ENCODE measurements around the gene ACOX2. TPM values are rescaled to one million over a fixed set of nuclear protein-coding genes. Genes with fewer than 3 reads are reported as not detected.

The ACOX2 gene
- total RNA-seq, 1 donor from 2014 or later = 32.6 TPM

DNA sequence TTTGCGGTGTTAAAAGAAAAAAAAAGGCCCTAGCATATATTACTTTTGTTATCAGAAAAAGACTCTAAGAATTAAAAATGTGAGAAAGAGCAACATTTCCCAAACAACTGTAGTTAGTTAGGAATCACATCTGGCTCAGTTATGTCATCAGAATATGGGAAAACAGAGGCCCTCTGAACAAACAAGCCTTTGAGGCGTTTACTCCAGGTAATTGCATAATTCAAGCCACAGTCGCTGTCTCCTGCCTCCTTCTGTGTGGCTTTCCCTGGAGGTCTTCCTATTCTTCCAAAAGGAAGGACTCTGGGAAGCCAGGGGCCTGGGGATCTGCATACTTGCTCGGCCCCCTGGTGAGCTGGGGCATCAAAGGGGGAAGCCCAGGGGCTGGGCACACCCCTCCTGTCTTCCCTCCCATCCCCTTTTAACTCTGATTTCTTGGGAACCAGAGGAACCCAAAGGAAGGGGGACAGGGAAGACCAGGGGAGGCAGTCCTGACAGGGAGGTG is 43.9 kb upstream of the ACOX2 start:
- intact Hi-C loops (cut with DNase I) = no loop called here
- Histone ChIP-seq H3K27me3 (no peaks in the 10 kb centered on the region), H3K36me3 (no peaks in the 10 kb centered on the region), H3K4me1 (peaks cover 0 to 1% of the 10 kb centered on the region in 2 donors), H3K4me3 (no peak overlapping the region), H3K9me3 (no peaks in the 10 kb centered on the region), H3K27ac (no peak overlapping the region)
- no peak for DNase-seq (ENCODE audit: low spot score in 2 of 2)
- TF ChIP-seq, protein P1, sequence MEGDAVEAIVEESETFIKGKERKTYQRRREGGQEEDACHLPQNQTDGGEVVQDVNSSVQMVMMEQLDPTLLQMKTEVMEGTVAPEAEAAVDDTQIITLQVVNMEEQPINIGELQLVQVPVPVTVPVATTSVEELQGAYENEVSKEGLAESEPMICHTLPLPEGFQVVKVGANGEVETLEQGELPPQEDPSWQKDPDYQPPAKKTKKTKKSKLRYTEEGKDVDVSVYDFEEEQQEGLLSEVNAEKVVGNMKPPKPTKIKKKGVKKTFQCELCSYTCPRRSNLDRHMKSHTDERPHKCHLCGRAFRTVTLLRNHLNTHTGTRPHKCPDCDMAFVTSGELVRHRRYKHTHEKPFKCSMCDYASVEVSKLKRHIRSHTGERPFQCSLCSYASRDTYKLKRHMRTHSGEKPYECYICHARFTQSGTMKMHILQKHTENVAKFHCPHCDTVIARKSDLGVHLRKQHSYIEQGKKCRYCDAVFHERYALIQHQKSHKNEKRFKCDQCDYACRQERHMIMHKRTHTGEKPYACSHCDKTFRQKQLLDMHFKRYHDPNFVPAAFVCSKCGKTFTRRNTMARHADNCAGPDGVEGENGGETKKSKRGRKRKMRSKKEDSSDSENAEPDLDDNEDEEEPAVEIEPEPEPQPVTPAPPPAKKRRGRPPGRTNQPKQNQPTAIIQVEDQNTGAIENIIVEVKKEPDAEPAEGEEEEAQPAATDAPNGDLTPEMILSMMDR (IDR thresholded peaks at IDR 0.05) = no peak

DNA sequence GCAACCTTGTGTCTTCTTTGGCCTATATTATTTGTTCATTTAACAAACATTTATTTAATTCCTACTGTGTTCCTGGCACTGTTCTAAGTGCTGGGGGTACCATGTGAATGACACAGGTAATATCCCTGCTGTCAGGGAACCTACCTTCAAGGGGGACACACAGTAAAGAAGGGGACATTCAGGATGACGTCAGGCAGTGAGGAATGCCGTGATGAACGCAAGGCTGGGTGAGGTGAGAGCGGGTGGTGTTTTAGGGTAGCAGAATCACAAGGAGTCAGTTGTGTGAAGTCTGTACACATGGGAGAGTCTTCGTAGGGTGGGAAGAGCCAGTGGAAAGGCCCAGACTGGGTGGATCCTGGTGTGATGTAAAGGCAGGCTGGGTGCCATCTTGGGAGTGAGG is 41.9 kb upstream of the ACOX2 start:
- H3K4me3 ChIP-seq = no peak overlapping the region
- no peaks in the 10 kb centered on the region for H3K27me3 ChIP-seq
- no peaks in the 10 kb centered on the region for H3K36me3 ChIP-seq
- no peak for DNase-seq (ENCODE audit: low spot score in 2 of 2)
- TF ChIP-seq, protein P1 (IDR thresholded peaks at IDR 0.05) = no peak
- no peaks in the 10 kb centered on the region for H3K4me1 ChIP-seq
- H3K27ac ChIP-seq = no peak overlapping the region
- H3K9me3 ChIP-seq = no peaks in the 10 kb centered on the region
- intact Hi-C loops (cut with DNase I) = no loop called here

DNA sequence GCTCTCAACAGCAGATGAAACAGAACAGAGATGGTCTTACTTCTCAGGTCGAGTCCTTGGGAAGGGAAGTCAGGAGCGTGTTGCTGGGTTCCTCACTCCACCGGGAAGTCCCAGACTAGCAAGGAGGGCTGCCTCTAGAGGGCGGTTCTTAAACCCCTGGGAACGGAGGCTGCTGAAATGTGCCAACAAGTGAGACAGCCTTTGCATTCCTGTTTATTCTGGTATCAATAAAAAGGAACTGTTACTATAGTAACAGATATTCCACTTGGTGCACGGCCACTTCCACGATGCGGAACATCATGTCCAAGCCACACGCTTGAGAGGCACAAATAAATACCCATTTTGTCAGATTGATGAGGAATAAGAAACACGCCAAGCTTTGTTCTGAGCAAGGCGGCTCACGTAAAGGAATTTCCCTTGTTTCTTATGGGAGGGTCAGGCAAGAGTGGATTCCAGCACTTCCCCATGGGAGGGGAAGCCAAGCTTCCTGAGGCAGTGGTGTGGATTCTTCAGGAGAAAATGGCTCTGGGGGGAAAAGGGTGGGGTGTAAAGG is 40.4 kb upstream of the ACOX2 start, which contains the start of gene FAM107A:
Gene FAM107A (minus strand): TSS at position 123 of the 553 bp plus-strand sequence. CDS start 7,531 bp downstream, outside the sequence.
- H3K27me3 ChIP-seq = no peaks in the 10 kb centered on the region
- H3K9me3 ChIP-seq = no peaks in the 10 kb centered on the region
- no peaks in the 10 kb centered on the region for H3K36me3 ChIP-seq
- H3K4me3 ChIP-seq = peak within 1 kb of the TSS in 1 of 2 donors; percentile 31
- TF ChIP-seq, protein P1 (IDR thresholded peaks at IDR 0.05) = peak in 1 of 3 experiments; percentile 13
- intact Hi-C loops (cut with DNase I) = no loop called here
- no peaks in the 10 kb centered on the region for H3K4me1 ChIP-seq
- DNase-seq (ENCODE audit: low spot score in 2 of 2) = peak in 1 of 2 donors; percentile 76
- peak within 1 kb of the TSS; percentile 49 to 59 for H3K27ac ChIP-seq

DNA sequence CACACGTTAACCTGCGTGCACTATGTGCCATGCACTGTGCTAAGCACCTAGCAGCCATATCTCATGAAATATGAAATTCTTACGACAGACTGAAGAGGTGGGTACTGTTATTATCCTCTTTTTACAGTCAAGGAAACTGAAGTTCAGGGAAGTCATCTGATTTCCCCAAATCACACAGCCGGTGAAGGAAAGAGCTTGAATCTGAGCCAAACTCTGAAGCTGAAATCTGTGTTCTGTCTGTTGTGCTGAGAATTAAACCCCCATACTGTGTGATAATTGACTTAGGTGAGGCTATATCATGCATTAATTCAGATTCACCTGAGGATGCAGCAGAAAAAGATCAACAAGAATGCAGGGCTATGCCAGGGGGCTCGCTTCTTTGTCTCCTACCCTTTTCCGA is 39.7 kb upstream of the ACOX2 start:
- TF ChIP-seq, protein P1 (IDR thresholded peaks at IDR 0.05) = no peak
- no peak for DNase-seq (ENCODE audit: low spot score in 2 of 2)
- no peaks in the 10 kb centered on the region for H3K9me3 ChIP-seq
- intact Hi-C loops (cut with DNase I) = no loop called here
- H3K4me3 ChIP-seq = peak overlapping the region in 1 of 2 donors; percentile 31
- H3K36me3 ChIP-seq = no peaks in the 10 kb centered on the region
- H3K27ac ChIP-seq = peak overlapping the region; percentile 49 to 59
- no peaks in the 10 kb centered on the region for H3K27me3 ChIP-seq
- H3K4me1 ChIP-seq = no peaks in the 10 kb centered on the region

DNA sequence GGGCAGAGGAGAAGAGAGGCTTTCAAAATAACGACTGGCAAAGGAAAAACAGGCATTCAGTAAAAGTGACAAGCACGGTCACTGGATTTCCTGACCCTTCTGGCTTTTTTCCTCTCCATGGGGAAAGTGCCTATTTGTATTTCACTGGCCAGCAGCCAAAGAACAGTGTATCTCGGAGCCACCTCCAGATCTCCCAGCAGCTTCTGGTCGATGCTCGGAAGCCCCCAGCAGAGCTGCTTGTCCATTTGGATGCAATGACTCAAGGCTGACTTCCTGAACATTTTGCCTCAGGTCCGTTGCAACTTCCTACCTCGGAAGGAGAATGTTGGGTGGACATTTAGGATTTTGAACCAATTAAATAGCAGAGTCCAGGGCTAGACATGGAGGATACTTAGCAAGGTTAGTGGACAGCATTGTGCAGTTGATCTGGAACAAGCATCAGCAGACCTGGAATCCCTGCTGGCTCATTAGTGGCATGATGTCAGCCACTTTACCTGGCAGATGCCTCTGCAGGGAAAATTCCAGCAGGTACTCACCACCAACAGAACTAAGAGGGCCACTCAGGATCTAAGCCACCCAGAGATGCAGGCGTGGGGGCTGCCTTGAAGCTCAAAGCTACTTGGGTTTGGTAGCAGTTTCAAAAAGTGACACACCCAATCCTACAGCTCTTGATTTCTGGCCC is 39.1 kb upstream of the ACOX2 start:
- Histone ChIP-seq H3K27me3 (no peaks in the 10 kb centered on the region), H3K36me3 (no peaks in the 10 kb centered on the region), H3K4me1 (no peaks in the 10 kb centered on the region), H3K27ac (peak overlapping the region in 1 of 2 donors; percentile 49), H3K9me3 (no peaks in the 10 kb centered on the region), H3K4me3 (no peak overlapping the region)
- intact Hi-C loops (cut with DNase I) = no loop called here
- TF ChIP-seq, protein P1 (IDR thresholded peaks at IDR 0.05) = no peak
- DNase-seq (ENCODE audit: low spot score in 2 of 2) = no peak
